PC-9 (cell line): ENCODE results near the gene OTULIN.

Source experiments
- EZH2 ChIP-seq: fragments of 200-600 bp; sonication (generic); IDR thresholded peaks from 2 replicates; pipeline ENCODE4 v1.8.0; 2017; ENCODE audit warnings: antibody characterized with exemption, low read depth
- TF ChIP-seq, protein P1 (sequence below): fragments of 200-600 bp; sonication (generic); conservative IDR thresholded peaks from 2 replicates; pipeline ENCODE4 v1.6.1; 2017; ENCODE audit warnings: mixed run types, antibody characterized with exemption, mild to moderate bottlenecking, moderate library complexity

- TF ChIP-seq, protein P1, sequence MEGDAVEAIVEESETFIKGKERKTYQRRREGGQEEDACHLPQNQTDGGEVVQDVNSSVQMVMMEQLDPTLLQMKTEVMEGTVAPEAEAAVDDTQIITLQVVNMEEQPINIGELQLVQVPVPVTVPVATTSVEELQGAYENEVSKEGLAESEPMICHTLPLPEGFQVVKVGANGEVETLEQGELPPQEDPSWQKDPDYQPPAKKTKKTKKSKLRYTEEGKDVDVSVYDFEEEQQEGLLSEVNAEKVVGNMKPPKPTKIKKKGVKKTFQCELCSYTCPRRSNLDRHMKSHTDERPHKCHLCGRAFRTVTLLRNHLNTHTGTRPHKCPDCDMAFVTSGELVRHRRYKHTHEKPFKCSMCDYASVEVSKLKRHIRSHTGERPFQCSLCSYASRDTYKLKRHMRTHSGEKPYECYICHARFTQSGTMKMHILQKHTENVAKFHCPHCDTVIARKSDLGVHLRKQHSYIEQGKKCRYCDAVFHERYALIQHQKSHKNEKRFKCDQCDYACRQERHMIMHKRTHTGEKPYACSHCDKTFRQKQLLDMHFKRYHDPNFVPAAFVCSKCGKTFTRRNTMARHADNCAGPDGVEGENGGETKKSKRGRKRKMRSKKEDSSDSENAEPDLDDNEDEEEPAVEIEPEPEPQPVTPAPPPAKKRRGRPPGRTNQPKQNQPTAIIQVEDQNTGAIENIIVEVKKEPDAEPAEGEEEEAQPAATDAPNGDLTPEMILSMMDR = no peak
- TF ChIP-seq EZH2 = no peak
These were observed 19.5 kb downstream of the OTULIN start for GRCh38 chr5:14683906-14684455.
